Brain microvascular endothelial cell (primary cell): ENCODE data around the gene GNG7.

Source experiments
- DNase-seq: peaks from one replicate; pipeline ENCODE4 v3.0.0-alpha.2; 2020
- H3K27ac ChIP-seq: fragments of 250-450 bp; sonication (Bioruptor Pico); 2 replicates; pipeline ENCODE4 v1.5.1; 2020; ENCODE audit warnings: mild to moderate bottlenecking, moderate library complexity
- H3K27me3 ChIP-seq: fragments of 250-450 bp; sonication (Bioruptor Pico); replicated peaks from 2 replicates; pipeline ENCODE4 v1.5.1; 2020; ENCODE audit warnings: mild to moderate bottlenecking
- H3K36me3 ChIP-seq: fragments of 250-450 bp; sonication (Bioruptor Pico); replicated peaks from 2 replicates; pipeline ENCODE4 v1.5.1; 2020; ENCODE audit warnings: mild to moderate bottlenecking
- H3K4me3 ChIP-seq: 2 replicates; pipeline ENCODE4 v1.5.1; 2011; ENCODE audit warnings: low read depth, mild to moderate bottlenecking, control low read depth, low read length, moderate library complexity
- in situ Hi-C: cut with HindIII; loops from 2 replicates; pipeline ENCODE4 v1.10.0; 2017; ENCODE audit warnings: low sequenced_read_pairs, low pct_ligation_motif_present
- TF ChIP-seq, protein P1 (sequence below): IDR thresholded peaks from 2 replicates; pipeline ENCODE4 v1.5.1; 2011; ENCODE audit warnings: low read depth, mild to moderate bottlenecking, moderate library complexity, low read length, control low read depth, inconsistent platforms; ENCODE audit errors: missing control alignments

GNG7 gene

DNA sequence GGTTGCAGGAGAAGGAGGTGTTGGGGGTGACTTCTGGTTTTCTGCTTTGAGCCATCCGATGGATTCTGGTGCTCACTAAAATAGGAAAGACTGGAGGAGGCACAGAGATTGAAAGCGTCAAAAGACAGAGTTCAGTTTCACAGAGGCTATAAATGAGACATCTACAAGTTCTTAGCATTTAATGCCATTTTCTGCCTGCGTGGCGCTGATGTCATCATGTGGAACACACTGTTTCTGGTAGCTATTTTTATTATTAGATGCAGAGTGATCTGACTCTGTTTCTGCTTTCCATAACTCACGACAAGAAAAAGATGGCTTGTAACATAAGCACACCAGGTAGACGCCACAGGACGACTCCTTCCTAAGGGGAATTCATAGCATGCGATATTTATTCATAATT is 40.6 kb upstream of the GNG7 start:
- Histone ChIP-seq H3K27me3 (no peaks in the 10 kb centered on the region), H3K4me3 (no peak overlapping the region), H3K36me3 (no peaks in the 10 kb centered on the region), H3K27ac (no peak overlapping the region)
- DNase-seq, result no peak
- TF ChIP-seq, protein P1, sequence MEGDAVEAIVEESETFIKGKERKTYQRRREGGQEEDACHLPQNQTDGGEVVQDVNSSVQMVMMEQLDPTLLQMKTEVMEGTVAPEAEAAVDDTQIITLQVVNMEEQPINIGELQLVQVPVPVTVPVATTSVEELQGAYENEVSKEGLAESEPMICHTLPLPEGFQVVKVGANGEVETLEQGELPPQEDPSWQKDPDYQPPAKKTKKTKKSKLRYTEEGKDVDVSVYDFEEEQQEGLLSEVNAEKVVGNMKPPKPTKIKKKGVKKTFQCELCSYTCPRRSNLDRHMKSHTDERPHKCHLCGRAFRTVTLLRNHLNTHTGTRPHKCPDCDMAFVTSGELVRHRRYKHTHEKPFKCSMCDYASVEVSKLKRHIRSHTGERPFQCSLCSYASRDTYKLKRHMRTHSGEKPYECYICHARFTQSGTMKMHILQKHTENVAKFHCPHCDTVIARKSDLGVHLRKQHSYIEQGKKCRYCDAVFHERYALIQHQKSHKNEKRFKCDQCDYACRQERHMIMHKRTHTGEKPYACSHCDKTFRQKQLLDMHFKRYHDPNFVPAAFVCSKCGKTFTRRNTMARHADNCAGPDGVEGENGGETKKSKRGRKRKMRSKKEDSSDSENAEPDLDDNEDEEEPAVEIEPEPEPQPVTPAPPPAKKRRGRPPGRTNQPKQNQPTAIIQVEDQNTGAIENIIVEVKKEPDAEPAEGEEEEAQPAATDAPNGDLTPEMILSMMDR, result no peak
- in situ Hi-C loops, result no loop called here

GRCh38 chr19:2740314-2740656 is 37.8 kb upstream of the GNG7 start:
- no peaks in the 10 kb centered on the region for H3K27me3 ChIP-seq
- TF ChIP-seq, protein P1, result no peak
- no peak overlapping the region for H3K27ac ChIP-seq
- H3K4me3 ChIP-seq, result no peak overlapping the region
- H3K36me3 ChIP-seq, result peaks cover 3% of the 10 kb centered on the region
- DNase-seq, result no peak
- in situ Hi-C loops, result no loop called here

GRCh38 chr19:2739602-2740313 is 37.3 kb upstream of the GNG7 start, which contains the start of gene SLC39A3:
Gene SLC39A3, minus strand, starts transcription at chr19:2740017. Its CDS starts 2,760 bp downstream, at chr19:2737257.
- Histone ChIP-seq H3K4me3 (peak within 1 kb of the TSS; percentile 93), H3K27me3 (no peaks in the 10 kb centered on the region), H3K27ac (peak within 1 kb of the TSS; percentile 16), H3K36me3 (peaks cover 3% of the 10 kb centered on the region)
- TF ChIP-seq, protein P1, result peak; percentile 27
- DNase-seq, result peak; percentile 99
- in situ Hi-C loops, result no loop called here

DNA sequence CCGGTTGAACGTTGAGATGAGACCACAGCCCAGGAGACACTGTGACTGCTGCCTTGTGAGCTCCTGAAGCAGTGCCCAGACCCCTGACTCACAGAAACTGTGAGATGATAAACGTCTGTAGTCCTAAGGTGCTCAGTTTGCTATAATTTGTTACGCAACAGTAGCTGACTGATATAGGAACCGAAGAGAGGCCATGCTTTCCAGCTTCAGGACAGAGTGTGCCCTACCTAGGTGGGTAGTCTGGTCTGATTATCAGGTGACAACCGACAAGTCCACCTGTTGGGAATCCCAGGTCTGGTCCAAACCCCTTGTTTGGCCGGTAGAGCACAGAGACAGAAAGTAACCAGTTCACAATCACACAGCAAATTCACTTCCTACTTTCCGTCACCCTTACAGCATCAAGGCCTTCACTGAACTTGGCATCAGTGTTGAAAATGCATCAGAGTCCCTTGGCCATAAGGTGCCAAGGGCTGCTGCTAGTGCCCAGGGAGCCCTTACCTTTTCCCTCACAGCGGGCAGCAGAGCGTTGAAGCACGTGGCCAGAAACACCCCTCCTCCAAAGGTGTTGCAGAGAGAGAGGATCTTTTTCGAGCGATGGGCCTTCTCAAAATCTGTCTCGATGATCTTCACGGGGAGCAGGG is 34.2 kb upstream of the GNG7 start:
- no peak overlapping the region for H3K27ac ChIP-seq
- peaks cover 3% of the 10 kb centered on the region for H3K36me3 ChIP-seq
- no peak overlapping the region for H3K4me3 ChIP-seq

DNA sequence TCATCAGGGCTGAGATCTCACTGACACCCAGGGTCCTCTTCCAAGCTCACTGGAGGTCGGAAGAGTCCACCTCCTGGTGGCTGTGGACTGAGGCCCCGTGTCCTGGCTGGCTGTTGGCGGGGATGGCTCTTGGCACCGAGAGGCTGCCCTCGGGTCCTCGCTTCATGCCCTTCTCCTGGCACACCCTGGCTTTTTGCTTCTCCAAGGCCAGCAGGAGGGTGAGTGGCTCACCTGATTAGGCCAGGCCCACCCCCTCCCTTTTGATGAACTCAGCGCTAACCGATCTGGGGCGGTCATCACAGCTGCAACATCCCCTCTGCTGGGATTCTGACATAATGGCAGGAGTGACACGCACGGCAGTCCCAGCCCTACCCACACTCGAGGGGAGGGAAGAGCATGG is 32.9 kb upstream of the GNG7 start:
- H3K36me3 ChIP-seq, result peaks cover 3% of the 10 kb centered on the region
- H3K27me3 ChIP-seq, result no peaks in the 10 kb centered on the region
- no peak for DNase-seq
- no peak overlapping the region for H3K4me3 ChIP-seq
- TF ChIP-seq, protein P1, result no peak
- no peak overlapping the region for H3K27ac ChIP-seq
- in situ Hi-C loops, result no loop called here

More for the DNA sequence above, 34.2 kb upstream of the GNG7 start:
- in situ Hi-C loops, result no loop called here
- DNase-seq, result no peak
- no peaks in the 10 kb centered on the region for H3K27me3 ChIP-seq
- TF ChIP-seq, protein P1, result no peak
